ENCODE measurements around the gene RECK. TPM values are rescaled to one million over a fixed set of nuclear protein-coding genes. Genes with fewer than 3 reads are reported as not detected.

The RECK gene
- total RNA-seq, 1 donor from 2014 or later = 11.7 TPM

- Mint-ChIP-seq H3K9me3 (no peaks in the 10 kb centered on the region), H3K27ac (peak overlapping the region; percentile 43), H3K36me3 (peaks cover 7% of the 10 kb centered on the region), H3K4me3 (no peak overlapping the region), H3K27me3 (no peaks in the 10 kb centered on the region), H3K4me1 (ENCODE audit: unreplicated experiment) (peaks cover 9% of the 10 kb centered on the region)
- DNase-seq (ENCODE audit: extremely low spot score, unreplicated experiment) = peak; percentile 76
- TF ChIP-seq CTCF (conservative IDR thresholded peaks at IDR 0.05) = peak; percentile 85
Observed at GRCh38 chr9:36102742-36103495, 66.2 kb downstream of the RECK start.

DNA sequence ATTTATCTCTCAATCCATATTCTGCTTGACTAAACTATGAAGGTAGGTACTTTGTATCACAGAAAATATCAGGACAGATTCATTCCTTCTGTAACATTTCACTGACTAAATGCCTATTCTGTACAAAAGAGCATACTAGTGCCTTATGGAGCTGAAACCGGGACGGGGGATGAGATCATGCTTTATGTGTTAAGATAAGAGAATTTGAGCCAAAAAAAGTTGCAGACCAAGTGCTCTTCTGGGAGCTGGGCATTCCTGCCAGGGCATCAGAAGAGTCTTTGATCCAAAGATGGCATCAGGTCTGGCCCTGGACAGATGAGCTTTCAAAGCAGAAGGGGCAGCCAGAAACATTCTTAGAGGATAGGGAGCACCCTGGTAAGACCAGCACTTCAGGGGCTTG, 72.4 kb downstream of the RECK start:
- Mint-ChIP-seq H3K4me3 (no peak overlapping the region), H3K36me3 (peaks cover 11% of the 10 kb centered on the region), H3K4me1 (ENCODE audit: unreplicated experiment) (peaks cover 5% of the 10 kb centered on the region), H3K27me3 (no peaks in the 10 kb centered on the region), H3K9me3 (no peaks in the 10 kb centered on the region), H3K27ac (no peak overlapping the region)
- no peak for DNase-seq (ENCODE audit: extremely low spot score, unreplicated experiment)
- TF ChIP-seq CTCF (conservative IDR thresholded peaks at IDR 0.05) = no peak

DNA sequence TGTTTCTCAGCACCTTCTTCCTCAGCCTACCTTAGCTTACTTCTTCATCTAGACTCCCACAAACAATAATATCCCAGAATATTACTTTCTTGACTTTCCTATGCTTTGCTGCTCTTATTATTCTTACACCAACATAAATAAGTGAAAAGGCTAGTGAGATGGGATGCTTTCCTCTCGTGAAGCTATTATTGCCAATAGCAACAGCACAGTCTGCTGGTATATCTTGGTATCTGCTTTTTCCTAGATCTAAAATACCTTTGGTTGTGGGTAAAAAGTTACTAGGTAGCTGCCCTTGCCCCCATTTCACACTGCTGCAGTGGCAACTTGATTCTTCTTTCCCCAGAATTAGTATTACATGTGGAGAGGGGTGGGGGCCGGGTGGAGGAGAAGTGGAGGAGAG, 73.7 kb downstream of the RECK start:
- Mint-ChIP-seq H3K4me3 (no peak overlapping the region), H3K27ac (no peak overlapping the region), H3K36me3 (peaks cover 7% of the 10 kb centered on the region), H3K4me1 (ENCODE audit: unreplicated experiment) (peaks cover 5% of the 10 kb centered on the region), H3K27me3 (no peaks in the 10 kb centered on the region), H3K9me3 (no peaks in the 10 kb centered on the region)
- no peak for TF ChIP-seq CTCF (conservative IDR thresholded peaks at IDR 0.05)
- no peak for DNase-seq (ENCODE audit: extremely low spot score, unreplicated experiment)

DNA sequence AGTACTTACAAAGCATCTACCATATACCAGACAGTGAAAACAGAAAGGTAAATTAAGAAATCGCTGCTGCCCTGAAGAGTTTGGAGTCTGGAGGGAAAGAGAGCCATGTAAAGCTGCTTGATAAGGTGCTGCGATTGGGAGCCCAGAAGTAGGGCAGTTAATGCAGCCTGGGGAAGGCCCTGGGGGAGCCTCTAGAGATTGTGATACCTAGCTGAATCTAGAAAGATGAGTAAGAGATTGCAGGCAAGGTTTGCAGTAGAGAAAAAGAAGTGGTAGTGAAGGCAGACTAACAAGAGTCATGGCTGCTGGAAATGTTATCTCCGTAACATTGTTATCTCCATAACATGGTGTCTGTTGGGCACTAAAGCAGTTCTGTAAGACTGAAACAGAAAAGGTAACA, 75.8 kb downstream of the RECK start:
- no peaks in the 10 kb centered on the region for H3K27me3 Mint-ChIP-seq
- H3K27ac Mint-ChIP-seq = no peak overlapping the region
- DNase-seq (ENCODE audit: extremely low spot score, unreplicated experiment) = no peak
- TF ChIP-seq CTCF (conservative IDR thresholded peaks at IDR 0.05) = no peak
- H3K4me3 Mint-ChIP-seq = no peak overlapping the region
- H3K4me1 Mint-ChIP-seq (ENCODE audit: unreplicated experiment) = peaks cover 5% of the 10 kb centered on the region
- H3K36me3 Mint-ChIP-seq = peaks cover 13% of the 10 kb centered on the region
- no peaks in the 10 kb centered on the region for H3K9me3 Mint-ChIP-seq

- Mint-ChIP-seq H3K4me3 (no peak overlapping the region), H3K27ac (no peak overlapping the region), H3K36me3 (peaks cover 17% of the 10 kb centered on the region), H3K9me3 (no peaks in the 10 kb centered on the region), H3K4me1 (ENCODE audit: unreplicated experiment) (peaks cover 5% of the 10 kb centered on the region), H3K27me3 (no peaks in the 10 kb centered on the region)
- DNase-seq (ENCODE audit: extremely low spot score, unreplicated experiment) = no peak
- TF ChIP-seq CTCF (conservative IDR thresholded peaks at IDR 0.05) = no peak
Observed at GRCh38 chr9:36113999-36114398, 77.3 kb downstream of the RECK start.

Measured in type B pancreatic cell (in vitro differentiated cells).